Activated T-cell treated with anti-CD3 and anti-CD28 coated beads for 1 hour (primary cell): ENCODE measurements around the gene IRS1.
"Not testable (repeated sequence)": the region's sequence is repeated elsewhere in the genome, so short reads cannot be mapped to it uniquely, and the experiment has no call there.

Experiments
- DNase-seq: peaks from one replicate; pipeline ENCODE4 v3.0.0-alpha.2; 2020; ENCODE audit warnings: low read depth

Gene IRS1, protein sequence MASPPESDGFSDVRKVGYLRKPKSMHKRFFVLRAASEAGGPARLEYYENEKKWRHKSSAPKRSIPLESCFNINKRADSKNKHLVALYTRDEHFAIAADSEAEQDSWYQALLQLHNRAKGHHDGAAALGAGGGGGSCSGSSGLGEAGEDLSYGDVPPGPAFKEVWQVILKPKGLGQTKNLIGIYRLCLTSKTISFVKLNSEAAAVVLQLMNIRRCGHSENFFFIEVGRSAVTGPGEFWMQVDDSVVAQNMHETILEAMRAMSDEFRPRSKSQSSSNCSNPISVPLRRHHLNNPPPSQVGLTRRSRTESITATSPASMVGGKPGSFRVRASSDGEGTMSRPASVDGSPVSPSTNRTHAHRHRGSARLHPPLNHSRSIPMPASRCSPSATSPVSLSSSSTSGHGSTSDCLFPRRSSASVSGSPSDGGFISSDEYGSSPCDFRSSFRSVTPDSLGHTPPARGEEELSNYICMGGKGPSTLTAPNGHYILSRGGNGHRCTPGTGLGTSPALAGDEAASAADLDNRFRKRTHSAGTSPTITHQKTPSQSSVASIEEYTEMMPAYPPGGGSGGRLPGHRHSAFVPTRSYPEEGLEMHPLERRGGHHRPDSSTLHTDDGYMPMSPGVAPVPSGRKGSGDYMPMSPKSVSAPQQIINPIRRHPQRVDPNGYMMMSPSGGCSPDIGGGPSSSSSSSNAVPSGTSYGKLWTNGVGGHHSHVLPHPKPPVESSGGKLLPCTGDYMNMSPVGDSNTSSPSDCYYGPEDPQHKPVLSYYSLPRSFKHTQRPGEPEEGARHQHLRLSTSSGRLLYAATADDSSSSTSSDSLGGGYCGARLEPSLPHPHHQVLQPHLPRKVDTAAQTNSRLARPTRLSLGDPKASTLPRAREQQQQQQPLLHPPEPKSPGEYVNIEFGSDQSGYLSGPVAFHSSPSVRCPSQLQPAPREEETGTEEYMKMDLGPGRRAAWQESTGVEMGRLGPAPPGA (N-terminal part only)

DNA sequence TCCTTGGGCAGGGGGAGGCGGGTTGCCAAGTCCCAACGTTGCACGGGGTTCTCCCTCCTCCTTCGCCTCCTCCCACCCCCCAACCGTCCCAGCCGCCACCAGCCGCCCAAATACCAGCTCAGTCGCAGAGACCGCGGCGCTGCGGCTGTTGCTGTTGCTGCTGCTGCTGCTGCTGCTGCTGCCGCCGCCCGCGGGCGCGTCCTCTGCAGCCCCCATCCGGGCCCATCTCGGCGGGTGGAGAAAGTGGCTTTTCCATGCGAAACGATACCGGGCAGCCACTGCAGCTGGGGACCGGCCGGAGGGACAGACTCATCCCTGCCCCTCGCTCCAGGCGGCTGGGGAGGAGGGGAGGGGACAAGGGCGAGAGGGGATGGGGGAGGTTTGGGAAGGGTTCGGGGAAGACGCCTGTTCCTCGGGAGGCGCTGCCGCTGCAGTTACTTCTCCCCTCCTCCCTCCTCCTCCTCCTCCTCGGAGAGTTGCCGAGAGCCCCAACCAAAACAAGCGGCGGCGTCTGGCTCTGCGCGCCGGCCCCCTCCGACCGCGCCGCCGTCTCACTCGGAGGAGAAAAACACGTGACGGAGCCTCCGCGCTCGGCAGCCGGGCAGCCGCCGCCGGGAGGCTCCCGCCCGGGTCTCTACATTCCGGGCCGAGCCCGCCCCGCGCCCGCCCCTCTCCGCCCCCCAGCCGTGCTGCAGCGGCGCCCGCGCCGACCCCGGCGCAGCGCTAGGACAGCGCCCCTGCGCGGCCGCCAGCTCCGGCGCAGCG is at the start of gene IRS1:
TSS of gene IRS1 (minus strand) at position 610 of the 765 bp plus-strand sequence. CDS start 1,082 bp downstream, outside the sequence.
- DNase-seq: peak; percentile 38

DNA sequence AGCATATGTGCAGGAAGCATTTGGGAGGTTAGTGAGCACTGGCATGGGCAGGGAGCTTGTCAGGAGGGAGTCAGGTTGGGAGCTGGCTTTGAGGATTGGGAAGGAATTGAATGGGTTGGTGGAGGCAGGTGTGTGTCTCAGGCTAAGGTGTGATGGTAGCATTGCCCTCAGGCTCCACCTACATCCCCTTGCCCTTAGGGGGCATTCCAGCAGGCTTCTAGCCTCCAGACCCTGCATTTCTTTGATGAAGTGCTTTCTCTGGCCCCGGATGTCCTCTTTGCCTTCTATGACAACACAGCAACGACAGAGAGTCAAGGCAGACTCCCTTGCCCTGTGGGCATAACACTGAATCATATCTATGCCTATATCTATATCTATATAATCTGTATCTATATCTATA is 49.7 kb upstream of the IRS1 start:
- DNase-seq: no peak

DNA sequence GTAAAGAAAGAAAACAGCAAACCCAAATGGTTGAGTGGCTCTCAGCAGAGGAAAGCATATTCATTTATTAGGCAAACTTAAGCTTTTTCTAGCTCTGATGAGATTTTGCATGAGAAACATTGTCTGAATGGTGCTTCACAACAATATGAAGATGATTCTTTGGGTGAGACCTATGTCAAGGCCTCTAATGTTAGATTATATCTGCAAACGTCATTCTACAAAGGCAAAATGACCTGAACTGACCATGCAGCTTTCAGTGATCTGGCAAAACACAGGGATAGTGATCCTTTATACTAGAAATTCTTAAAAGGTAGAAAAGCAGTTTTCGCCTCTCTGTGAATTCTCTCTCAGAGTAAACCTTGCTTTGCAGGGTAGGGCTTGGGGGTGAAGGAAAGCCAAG is 47.9 kb upstream of the IRS1 start:
- DNase-seq: no peak

- no peak for DNase-seq
Measured at GRCh38 chr2:226847090-226847489, 47.5 kb upstream of the IRS1 start.

- no peak for DNase-seq
Measured at GRCh38 chr2:226845386-226846116, 45.9 kb upstream of the IRS1 start.

GRCh38 chr2:226843001-226843400 is 43.4 kb upstream of the IRS1 start:
- not testable (repeated sequence) for DNase-seq

DNA sequence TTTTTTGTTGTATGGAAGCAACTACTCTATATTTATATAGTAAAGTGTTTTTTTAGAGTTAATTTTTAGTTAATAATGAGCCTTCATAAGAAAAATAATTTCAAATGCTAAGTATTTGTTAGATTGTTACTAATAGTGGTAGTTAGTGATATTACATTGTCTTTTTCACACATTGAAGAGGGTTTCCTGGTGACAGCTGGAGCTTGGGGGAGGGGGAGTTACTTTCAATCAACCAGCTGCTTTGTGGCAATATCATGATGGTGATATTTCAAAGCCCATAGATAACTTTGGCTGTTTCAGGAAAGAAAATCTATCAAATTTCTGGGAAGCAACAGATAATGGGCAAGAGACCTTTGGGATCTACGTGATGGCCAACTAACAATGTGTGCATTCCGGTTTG is 40.3 kb upstream of the IRS1 start:
- DNase-seq: no peak

- DNase-seq: no peak
Measured at GRCh38 chr2:226839161-226839560, 39.5 kb upstream of the IRS1 start.

DNA sequence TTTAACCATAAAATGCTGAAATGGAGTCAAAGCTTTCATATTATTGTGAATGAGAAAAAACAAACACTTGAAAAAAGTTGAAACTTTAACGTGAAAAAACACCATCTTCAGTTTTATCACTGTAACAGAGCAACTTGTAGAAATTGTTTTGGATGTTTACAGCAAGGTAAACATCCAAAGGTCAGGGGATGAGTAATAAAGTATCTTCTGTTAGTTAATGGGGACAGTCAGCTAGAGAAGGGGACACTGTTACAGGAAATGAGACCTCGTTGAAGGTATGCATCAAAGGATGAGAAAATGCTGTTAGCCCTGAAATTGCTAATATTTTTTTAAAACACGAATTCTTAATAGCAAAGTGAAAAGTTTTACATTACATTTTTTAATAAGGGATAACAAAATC is 39.1 kb upstream of the IRS1 start:
- DNase-seq: no peak

GRCh38 chr2:226837787-226838603 is 38.4 kb upstream of the IRS1 start:
- DNase-seq: no peak

- no peak for DNase-seq
Measured at GRCh38 chr2:226837334-226837733, 37.7 kb upstream of the IRS1 start.

DNA sequence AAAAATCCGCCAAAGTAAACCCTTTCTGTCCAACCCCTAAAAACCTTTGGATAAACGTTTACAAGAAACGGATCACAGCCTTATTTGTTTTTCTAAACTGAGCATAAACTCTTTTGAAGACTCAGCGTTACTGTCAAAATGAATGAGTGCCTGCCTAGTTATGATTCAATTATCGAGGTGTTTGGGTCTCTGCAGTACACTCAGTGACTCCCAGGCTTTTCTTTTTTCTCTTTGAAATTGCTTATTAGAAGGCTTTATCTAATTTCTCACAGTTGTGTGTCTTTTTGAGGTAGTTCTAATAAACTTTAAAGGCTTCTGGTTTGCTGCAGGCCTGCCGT is 36.9 kb upstream of the IRS1 start:
- DNase-seq: no peak

DNA sequence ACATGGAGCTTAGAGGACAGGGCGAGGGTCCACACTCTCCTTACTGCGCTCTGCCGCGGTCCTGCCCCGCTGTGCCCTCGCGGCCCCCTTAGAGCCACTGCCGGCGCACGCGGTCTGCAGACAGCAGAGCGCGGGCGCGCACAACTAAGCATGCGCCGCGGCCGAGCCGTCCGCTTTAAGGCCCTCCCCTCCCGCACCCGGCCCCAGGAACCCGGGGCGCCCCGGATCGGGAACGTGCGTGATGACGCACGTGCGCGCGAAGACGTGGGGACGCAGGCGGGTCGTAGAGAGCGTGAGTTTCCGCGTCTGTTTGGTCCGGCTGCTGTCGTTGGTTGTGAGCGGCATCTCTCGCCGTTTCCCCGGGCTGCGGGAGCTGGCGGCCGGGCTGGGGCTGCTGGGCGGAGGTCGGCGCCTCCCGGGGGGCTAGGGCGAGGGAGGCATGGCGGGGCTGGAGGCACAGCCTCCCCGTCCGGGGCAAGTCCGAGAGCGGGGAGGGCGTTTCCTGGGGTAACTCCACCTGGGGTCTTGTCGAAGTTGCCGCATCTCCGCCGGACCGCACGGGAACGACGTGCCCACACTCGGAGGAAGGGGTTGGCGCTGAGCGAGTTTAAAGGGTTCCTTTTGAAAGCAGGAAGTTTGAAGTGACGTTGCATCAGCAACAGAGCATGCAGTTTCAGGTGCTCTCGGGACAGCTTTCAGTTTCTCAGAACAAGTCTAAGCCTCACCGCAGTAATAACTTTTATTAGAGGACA is 36.4 kb upstream of the IRS1 start, which contains the start of gene RHBDD1:
TSS of gene RHBDD1 (plus strand) at position 259 of the 752 bp plus-strand sequence. CDS start 28,640 bp downstream, outside the sequence.
- peak; percentile 90 for DNase-seq

GRCh38 chr2:226835420-226835795 is 35.8 kb upstream of the IRS1 start:
- DNase-seq: no peak

- DNase-seq: not testable (repeated sequence)
Measured at GRCh38 chr2:226834880-226835279, 35.3 kb upstream of the IRS1 start.

- no peak for DNase-seq
Measured at GRCh38 chr2:226832061-226832460, 32.4 kb upstream of the IRS1 start.

GRCh38 chr2:226831266-226831665 is 31.6 kb upstream of the IRS1 start:
- no peak for DNase-seq

DNA sequence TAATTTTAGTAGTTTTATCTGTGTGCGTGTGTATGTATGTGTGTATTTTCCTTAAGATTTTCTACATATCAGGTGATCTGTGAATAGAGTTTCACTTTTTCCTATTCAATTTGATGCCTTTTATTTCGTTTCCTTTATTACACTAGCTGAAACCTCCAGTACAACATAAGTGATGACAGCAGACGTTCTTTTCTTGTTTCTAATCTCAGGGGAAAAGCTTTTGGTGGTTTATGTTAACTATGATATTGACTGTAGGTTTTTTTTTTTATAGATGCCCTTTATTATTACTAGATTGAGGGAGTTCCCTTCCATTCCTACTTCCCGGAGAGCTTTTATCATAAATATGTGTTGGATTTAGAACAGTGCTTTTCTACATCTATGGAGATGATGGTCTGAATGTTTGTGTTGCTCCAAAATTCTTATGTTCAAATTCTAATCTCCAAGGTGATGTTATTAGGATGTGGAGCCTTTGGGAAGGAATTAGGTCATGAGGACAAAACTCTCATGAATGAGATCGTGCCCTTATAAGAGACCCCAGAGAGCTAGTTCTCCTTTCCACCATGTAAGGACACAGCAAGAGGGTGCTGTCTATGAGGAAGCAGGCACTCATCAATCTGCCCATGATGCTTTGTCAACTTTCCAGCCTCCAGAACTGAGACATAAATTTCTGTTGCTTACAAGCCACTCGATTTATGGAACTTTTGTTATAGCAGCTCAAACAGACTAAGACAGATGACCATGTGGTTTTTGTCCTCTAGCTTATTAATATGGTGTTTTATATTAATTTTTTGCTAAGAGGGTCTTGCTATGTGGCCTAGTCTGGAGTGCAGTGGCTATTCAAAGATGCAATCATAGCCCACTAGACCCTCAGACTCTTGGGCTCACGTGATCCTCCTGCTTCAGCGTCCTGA is 30.4 kb upstream of the IRS1 start:
- no peak for DNase-seq

DNA sequence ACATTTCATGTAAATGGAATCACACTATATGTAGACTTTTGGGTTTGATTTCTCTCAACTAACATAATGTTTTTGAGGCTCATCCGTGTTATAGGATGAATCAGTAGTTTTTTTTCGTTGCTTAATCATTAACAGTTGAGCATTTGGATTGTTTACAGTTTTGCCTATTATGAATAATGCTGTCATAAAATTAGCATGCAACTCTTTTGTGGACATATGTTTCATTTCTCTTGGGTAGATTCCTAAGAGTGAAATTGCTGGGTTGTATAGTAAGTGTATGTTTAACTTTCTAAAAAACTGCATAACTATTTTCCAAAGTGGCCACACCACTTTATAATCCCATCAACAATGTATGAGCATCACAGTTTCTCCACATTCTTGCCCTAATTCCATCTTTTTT is 28.6 kb upstream of the IRS1 start:
- DNase-seq: no peak
